HEK293T (cell line): ENCODE data around the gene RIT1.

Experiments
- ELF4 ChIP-seq: fragments of 450-650 bp; IDR thresholded peaks from 2 replicates; pipeline ENCODE4 v1.6.1; 2017; ENCODE audit warnings: antibody characterized with exemption
- ZNF384 ChIP-seq: fragments of 450-650 bp; IDR thresholded peaks from 2 replicates; pipeline ENCODE4 v1.6.1; 2016

GRCh38 chr1:155940482-155940992 lies 29.4 kb upstream of the RIT1 start:
- no peak for TF ChIP-seq ZNF384
- no peak for TF ChIP-seq ELF4
